ENCODE data around the gene ZNF487. TPM values are rescaled to one million over a fixed set of nuclear protein-coding genes. Genes with fewer than 3 reads are reported as not detected.

The ZNF487 gene
- total and polyA plus RNA-seq, 2 of the 4 experiments (the other 2 are of a cell fraction): 1.7 to 2.7 TPM

GRCh38 chr10:43524434-43525247 is 87.7 kb downstream of the ZNF487 start:
- Histone ChIP-seq H3K9me1 (ENCODE audit: insufficient read depth, low read length) (no peaks in the 10 kb centered on the region), H3K4me1 (ENCODE audit: control insufficient read depth, insufficient read depth, low read length) (no peaks in the 10 kb centered on the region), H3K9me3 (ENCODE audit: control insufficient read depth, insufficient read depth, low read length) (peaks cover 13% of the 10 kb centered on the region), H3K27ac (ENCODE audit: insufficient read depth, low read length) (no peak overlapping the region), H4K8ac (ENCODE audit: low read depth in 2 of 2, low read length in 2 of 2) (no peak overlapping the region), H3K79me1 (ENCODE audit: low read depth in 1 of 2, low read length in 2 of 2) (no peaks in the 10 kb centered on the region), H3K4me2 (ENCODE audit: low read depth, low read length) (no peak overlapping the region), H3K27me3 (ENCODE audit: control insufficient read depth, insufficient read depth, low read length) (no peaks in the 10 kb centered on the region), H2AFZ (replicated peaks; ENCODE audit: low read length, poor library complexity) (no peak overlapping the region), H3K36me3 (ENCODE audit: control insufficient read depth, insufficient read depth, low read length) (no peaks in the 10 kb centered on the region), H2BK5ac (ENCODE audit: low read depth, low read length, poor library complexity, severe bottlenecking) (no peak overlapping the region), H4K5ac (ENCODE audit: low read depth, low read length) (no peak overlapping the region), H2BK15ac (ENCODE audit: low read depth, low read length) (no peak overlapping the region), H3K23ac (ENCODE audit: low read depth, low read length) (no peak overlapping the region), H3K14ac (replicated peaks; ENCODE audit: low read depth, low read length) (no peak overlapping the region), H4K20me1 (ENCODE audit: insufficient read depth, low read length) (no peaks in the 10 kb centered on the region), H2AK5ac (ENCODE audit: low read depth, low read length) (no peak overlapping the region), H2AK9ac (replicated peaks; ENCODE audit: low read depth, low read length, poor library complexity) (no peak overlapping the region), H2BK120ac (ENCODE audit: low read depth, low read length) (no peak overlapping the region), H3K9ac (ENCODE audit: low read depth, low read length) (no peak overlapping the region), H3K4me3 (ENCODE audit: insufficient read depth, low read depth, low read length) (no peak overlapping the region), H2BK20ac (ENCODE audit: low read depth, low read length) (no peak overlapping the region), H3K56ac (ENCODE audit: extremely low read depth, insufficient read depth, low read length) (no peak overlapping the region), H4K91ac (ENCODE audit: insufficient read depth, low read depth, low read length) (no peak overlapping the region), H3K4ac (ENCODE audit: low read depth, low read length) (no peak overlapping the region), H3K18ac (ENCODE audit: low read depth, low read length) (no peak overlapping the region)
- dilution Hi-C loops (cut with HindIII; ENCODE audit: low sequenced_read_pairs, unreplicated experiment) (no loop called here), intact Hi-C loops (cut with micrococcal nuclease) (no loop called here), in situ Hi-C loops (cut with MboI; ENCODE audit: low sequenced_read_pairs) (no loop called here)
- TF ChIP-seq CTCF (conservative IDR thresholded peaks at IDR 0.05; ENCODE audit: low read depth, low read length) (no peak), RFX5 (IDR thresholded peaks at IDR 0.05; ENCODE audit: low read depth, low read length) (no peak), NFE2L2 (IDR thresholded peaks at IDR 0.05; ENCODE audit: low read depth, low read length) (no peak), SMC3 (IDR thresholded peaks at IDR 0.05; ENCODE audit: low read depth, low read length) (no peak), CHD1 (IDR thresholded peaks at IDR 0.05; ENCODE audit: low read depth, low read length) (no peak), ELK1 (IDR thresholded peaks at IDR 0.05; ENCODE audit: borderline replicate concordance, low read depth, low read length) (no peak), POLR2A (IDR thresholded peaks at IDR 0.05; ENCODE audit: low read depth, low read length) (no peak), CEBPB (IDR thresholded peaks at IDR 0.05; ENCODE audit: low read depth, low read length) (no peak), FOS (IDR thresholded peaks at IDR 0.05; ENCODE audit: low read depth, low read length) (no peak), RAD21 (IDR thresholded peaks at IDR 0.05; ENCODE audit: low read length) (no peak), MXI1 (IDR thresholded peaks at IDR 0.05; ENCODE audit: borderline replicate concordance, low read depth, low read length) (no peak), BHLHE40 (IDR thresholded peaks at IDR 0.05; ENCODE audit: low read depth, low read length) (no peak), USF2 (IDR thresholded peaks at IDR 0.05; ENCODE audit: low read depth, low read length) (no peak), MAFK (IDR thresholded peaks at IDR 0.05; ENCODE audit: low read depth, low read length) (no peak)
- BruUV-seq (replicated peaks): no TSS peak
- ChIA-PET CTCF (no interaction called here), POLR2A (ENCODE audit: unreplicated experiment) (no interaction called here)
- no peak for DNase-seq
- no peak for ATAC-seq (ENCODE audit: low read depth)
- no CpG with 5 or more reads among the region's 1 CpG for WGBS, 2 experiments (ENCODE audit: extremely low coverage in 2 of 2, insufficient read length in 1 of 2)

Measured in IMR-90 (cell line).